ENCODE results near the gene PGAP6. TPM values are rescaled to one million over a fixed set of nuclear protein-coding genes. Genes with fewer than 3 reads are reported as not detected.
A peak's percentile ranks its signal among the peaks of the same experiment; 100 is the strongest.

Gene PGAP6
- total and polyA plus RNA-seq, 2 of the 4 experiments (the other 2 are of a cell fraction), result 49.1 to 124 TPM

- Histone ChIP-seq H3K27ac (ENCODE audit: insufficient read depth, low read length) (peak overlapping the region; percentile 31; the same call in 1 of the 2 replicates), H2BK20ac (ENCODE audit: low read depth, low read length) (no peak overlapping the region), H2BK120ac (ENCODE audit: low read depth, low read length) (no peak overlapping the region), H2BK5ac (ENCODE audit: low read depth, low read length, poor library complexity, severe bottlenecking) (peak overlapping the region; percentile 19), H3K4ac (ENCODE audit: low read depth, low read length) (peak overlapping the region; percentile 10; the same call in 1 of the 2 replicates), H4K91ac (ENCODE audit: insufficient read depth, low read depth, low read length) (peak overlapping the region; percentile 6; the same call in 1 of the 2 replicates), H4K5ac (ENCODE audit: low read depth, low read length) (no peak overlapping the region), H3K27me3 (ENCODE audit: control insufficient read depth, insufficient read depth, low read length) (no peaks in the 10 kb centered on the region), H3K9ac (ENCODE audit: low read depth, low read length) (0 out of 2 replicates have a peak overlapping the region, but pooled peaks have one; percentile 16), H3K18ac (ENCODE audit: low read depth, low read length) (no peak overlapping the region), H3K4me2 (ENCODE audit: low read depth, low read length) (peak overlapping the region; percentile 6; the same call in 1 of the 2 replicates), H3K56ac (ENCODE audit: extremely low read depth, insufficient read depth, low read length) (no peak overlapping the region), H4K20me1 (ENCODE audit: insufficient read depth, low read length) (no peaks in the 10 kb centered on the region), H2AFZ (replicated peaks; ENCODE audit: low read length, poor library complexity) (peak overlapping the region; percentile 3), H3K36me3 (ENCODE audit: control insufficient read depth, insufficient read depth, low read length) (peaks cover 74% of the 10 kb centered on the region), H3K9me1 (ENCODE audit: insufficient read depth, low read length) (no peaks in the 10 kb centered on the region), H3K79me1 (ENCODE audit: low read depth in 1 of 2, low read length in 2 of 2) (peaks cover 4 to 11% of the 10 kb centered on the region in 2 experiments; a peak in 2 of 4 replicates), H3K4me1 (ENCODE audit: control insufficient read depth, insufficient read depth, low read length) (peaks cover 7% of the 10 kb centered on the region; the same call in 1 of the 2 replicates), H3K9me3 (ENCODE audit: control insufficient read depth, insufficient read depth, low read length) (no peaks in the 10 kb centered on the region), H2AK9ac (replicated peaks; ENCODE audit: low read depth, low read length, poor library complexity) (peak overlapping the region; percentile 28), H3K4me3 (ENCODE audit: insufficient read depth, low read depth, low read length) (no peak overlapping the region), H2BK15ac (ENCODE audit: low read depth, low read length) (no peak overlapping the region), H3K23ac (ENCODE audit: low read depth, low read length) (no peak overlapping the region), H2AK5ac (ENCODE audit: low read depth, low read length) (no peak overlapping the region), H3K14ac (replicated peaks; ENCODE audit: low read depth, low read length) (no peak overlapping the region), H4K8ac (ENCODE audit: low read depth in 2 of 2, low read length in 2 of 2) (peak overlapping the region in 1 of 2 experiments; percentile 60; a peak in 1 of 4 replicates)
- TF ChIP-seq NFE2L2 (IDR thresholded peaks at IDR 0.05; ENCODE audit: low read depth, low read length) (no peak), BHLHE40 (IDR thresholded peaks at IDR 0.05; ENCODE audit: low read depth, low read length) (no peak), USF2 (IDR thresholded peaks at IDR 0.05; ENCODE audit: low read depth, low read length) (no peak), MAFK (IDR thresholded peaks at IDR 0.05; ENCODE audit: low read depth, low read length) (no peak), RCOR1 (IDR thresholded peaks at IDR 0.05; ENCODE audit: insufficient replicate concordance, low read length) (no peak)
- POLR2A ChIA-PET (ENCODE audit: unreplicated experiment), result no interaction called here
- no peak; the same call in 1 of the 2 replicates for ATAC-seq (ENCODE audit: low read depth)
- BruUV-seq (replicated peaks), result TSS peak; percentile 42
- in situ Hi-C loops (cut with MboI; ENCODE audit: low sequenced_read_pairs) (no loop called here), dilution Hi-C loops (cut with HindIII; ENCODE audit: low sequenced_read_pairs, unreplicated experiment) (no loop called here), intact Hi-C loops (cut with micrococcal nuclease) (no loop called here)
- CTCF ChIA-PET, result interaction anchor here (1.2 kb wide), 1 partner anchor 9 kb away, joined by 4 read pairs; no protein-coding TSS in a partner anchor
- WGBS, 2 experiments (ENCODE audit: extremely low coverage in 2 of 2, insufficient read length in 1 of 2), result 76% methylated on average over 4 of the region's 10 CpGs; no CpG with 5 or more reads in 1 of the 2 experiments
- DNase-seq, result no peak
Observed at GRCh38 chr16:370979-371514, 10.7 kb downstream of the PGAP6 start.
